GM23338 (cell line): ENCODE measurements around the gene GPC5. TPM values are rescaled to one million over a fixed set of nuclear protein-coding genes. Genes with fewer than 3 reads are reported as not detected.

Experiments used
- ATAC-seq: fragments of 200-7000 bp; cut with Tn5 transposase; 3 replicates; pipeline ENCODE4 v1.9.1; 2020
- DNase-seq: peaks from one replicate; pipeline ENCODE4 v3.0.0-alpha.2; 2015; ENCODE audit warnings: low spot score
- H2AFZ ChIP-seq: fragments of 200-600 bp; sonication (generic); 2 replicates; pipeline ENCODE4 v1.8.0; 2016; ENCODE audit warnings: antibody characterized with exemption, mild to moderate bottlenecking, moderate library complexity
- H3F3A ChIP-seq: fragments of 200-600 bp; sonication (generic); replicated peaks from 2 replicates; pipeline ENCODE4 v1.8.0; 2017; ENCODE audit warnings: antibody characterized with exemption, mixed run types, low read depth
- H3K27ac ChIP-seq: fragments of 200-600 bp; sonication (generic); 2 replicates; pipeline ENCODE4 v1.6.1; 2016; ENCODE audit warnings: low read depth
- H3K27me3 ChIP-seq: fragments of 200-600 bp; sonication (generic); 2 replicates; pipeline ENCODE4 v1.8.0; 2016; ENCODE audit warnings: mild to moderate bottlenecking, mixed run types, moderate library complexity; ENCODE audit not compliant: insufficient read depth
- H3K36me3 ChIP-seq: fragments of 200-600 bp; sonication (generic); 2 replicates; pipeline ENCODE4 v1.8.0; 2016; ENCODE audit warnings: mild to moderate bottlenecking; ENCODE audit not compliant: insufficient read depth
- H3K4me1 ChIP-seq: fragments of 200-600 bp; sonication (generic); 2 replicates; pipeline ENCODE4 v1.8.0; 2016; ENCODE audit warnings: mild to moderate bottlenecking, moderate library complexity; ENCODE audit not compliant: insufficient read depth
- H3K4me2 ChIP-seq: fragments of 200-600 bp; sonication (generic); 2 replicates; pipeline ENCODE4 v1.7.1; 2017; ENCODE audit warnings: mixed run types
- H3K4me3 ChIP-seq: fragments of 200-600 bp; sonication (generic); 2 replicates; pipeline ENCODE4 v1.6.1; 2016; ENCODE audit warnings: mixed run types
- H3K79me2 ChIP-seq: fragments of 200-600 bp; sonication (generic); replicated peaks from 2 replicates; pipeline ENCODE4 v1.8.0; 2017; ENCODE audit warnings: mild to moderate bottlenecking; ENCODE audit not compliant: insufficient read depth
- H3K9me2 ChIP-seq: fragments of 200-600 bp; sonication (generic); 2 replicates; pipeline ENCODE4 v1.8.0; 2017; ENCODE audit not compliant: insufficient read depth
- H4K20me1 ChIP-seq: fragments of 200-600 bp; sonication (generic); replicated peaks from 2 replicates; pipeline ENCODE4 v1.8.0; 2017; ENCODE audit warnings: mild to moderate bottlenecking; ENCODE audit not compliant: insufficient read depth
- H3K27ac Mint-ChIP-seq: 2 replicates; pipeline ENCODE4 v1.8.0; 2020; ENCODE audit warnings: inconsistent platforms, mild to moderate bottlenecking, moderate library complexity, mixed read lengths
- H3K27me3 Mint-ChIP-seq: 3 replicates; pipeline ENCODE4 v1.8.0; 2022; ENCODE audit warnings: low read depth, mild to moderate bottlenecking, moderate library complexity, mixed read lengths, inconsistent platforms; ENCODE audit not compliant: insufficient read depth, poor library complexity
- H3K36me3 Mint-ChIP-seq: 3 replicates; pipeline ENCODE4 v1.8.0; 2021; ENCODE audit warnings: low read depth, mild to moderate bottlenecking, inconsistent platforms, moderate library complexity, mixed read lengths
- H3K4me1 Mint-ChIP-seq: 3 replicates; pipeline ENCODE4 v1.8.0; 2020; ENCODE audit warnings: mild to moderate bottlenecking, inconsistent platforms, mixed read lengths
- H3K4me3 Mint-ChIP-seq: 3 replicates; pipeline ENCODE4 v1.8.0; 2021; ENCODE audit warnings: moderate library complexity, mild to moderate bottlenecking, inconsistent platforms, mixed read lengths
- H3K9me3 Mint-ChIP-seq: 3 replicates; pipeline ENCODE4 v1.8.0; 2020; ENCODE audit warnings: moderate library complexity, mild to moderate bottlenecking, inconsistent platforms, mixed read lengths
- EZH2 ChIP-seq: fragments of 200-600 bp; sonication (generic); IDR thresholded peaks from one replicate; pipeline ENCODE4 v1.8.0; 2017; ENCODE audit warnings: antibody characterized with exemption, mild to moderate bottlenecking, low read depth; ENCODE audit not compliant: unreplicated experiment
- EZH2phosphoT487 ChIP-seq: fragments of 200-600 bp; sonication (generic); IDR thresholded peaks from one replicate; pipeline ENCODE4 v1.8.1; 2018; ENCODE audit warnings: antibody characterized with exemption; ENCODE audit not compliant: unreplicated experiment
- JUNB ChIP-seq: IDR thresholded peaks from one replicate; pipeline ENCODE4 v1.6.1; 2016; ENCODE audit warnings: antibody characterized with exemption; ENCODE audit not compliant: unreplicated experiment
- NANOG ChIP-seq: IDR thresholded peaks from 2 replicates; pipeline ENCODE4 v1.6.1; 2016; ENCODE audit warnings: antibody characterized with exemption, borderline replicate concordance
- POLR2AphosphoS5 ChIP-seq: IDR thresholded peaks from 2 replicates; pipeline ENCODE4 v1.6.1; 2016; ENCODE audit warnings: antibody characterized with exemption, low read depth
- STAT1 ChIP-seq: IDR thresholded peaks from one replicate; pipeline ENCODE4 v1.6.1; 2016; ENCODE audit warnings: antibody characterized with exemption; ENCODE audit not compliant: unreplicated experiment
- ZNF114 ChIP-seq: fragments of 250-450 bp; sonication (Bioruptor Pico); IDR thresholded peaks from 2 replicates; pipeline ENCODE4 v1.5.0; 2020; ENCODE audit warnings: mild to moderate bottlenecking, moderate library complexity
- ZNF331 ChIP-seq: fragments of 250-450 bp; sonication (Bioruptor Pico); IDR thresholded peaks from 2 replicates; pipeline ENCODE4 v1.5.0; 2020; ENCODE audit warnings: low read depth, mild to moderate bottlenecking, moderate library complexity
- polyA plus RNA-seq: library from polyadenylated mRNA; unstranded; fragments of >200 nt; fragmentation: Nextera tagmentation; extraction: Ambion mirVana; gene quantifications from 2 replicates; pipeline ENCODE4 v1.2.1, GENCODE V29; 2016
- total RNA-seq: library from RNA; depleted of rRNA; stranded (reverse); fragments of >200 nt; shearing (Covaris generic); gene quantifications from 2 replicates; pipeline ENCODE4 v1.2.3, GENCODE V29; 2014
- TF ChIP-seq, protein P1 (sequence below): IDR thresholded peaks from one replicate; pipeline ENCODE4 v1.6.1; 2018; ENCODE audit warnings: antibody characterized with exemption; ENCODE audit not compliant: unreplicated experiment
- TF ChIP-seq, protein P2 (sequence below): IDR thresholded peaks from 2 replicates; pipeline ENCODE4 v1.6.1; 2016; ENCODE audit warnings: antibody characterized with exemption
- TF ChIP-seq, protein P3 (sequence below): fragments of 250-450 bp; sonication (Bioruptor Pico); IDR thresholded peaks from 2 replicates; pipeline ENCODE4 v1.5.0; 2020; ENCODE audit warnings: mild to moderate bottlenecking, moderate library complexity

GPC5 gene
- total and polyA plus RNA-seq, 2 experiments from 2014 or later = 0.95 to 1.1 TPM

DNA sequence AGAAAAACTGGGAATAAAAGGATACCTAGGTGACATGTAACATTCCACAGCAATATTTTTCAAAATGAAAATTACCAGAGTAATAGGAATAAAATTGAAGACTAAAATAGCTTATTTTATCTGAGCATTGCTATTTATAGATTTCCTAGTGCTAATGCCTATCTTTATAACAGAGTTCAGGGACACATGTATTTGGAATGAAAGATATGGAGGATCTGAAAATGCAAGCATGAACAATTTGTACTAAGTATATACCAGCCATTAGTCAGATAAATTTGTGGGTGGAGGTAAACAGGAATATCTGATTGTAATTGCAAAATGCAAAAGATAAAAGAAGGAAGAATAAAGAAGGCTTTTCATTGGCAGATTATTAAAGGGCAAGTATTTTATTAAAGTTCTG is 345.9 kb downstream of the GPC5 start (continued):
- TF ChIP-seq EZH2 (no peak), STAT1 (no peak), EZH2phosphoT487 (no peak), POLR2AphosphoS5 (no peak), ZNF114 (CRISPR knock-in tag) (no peak), JUNB (no peak), NANOG (no peak), ZNF331 (CRISPR knock-in tag) (no peak)
- TF ChIP-seq, protein P1, sequence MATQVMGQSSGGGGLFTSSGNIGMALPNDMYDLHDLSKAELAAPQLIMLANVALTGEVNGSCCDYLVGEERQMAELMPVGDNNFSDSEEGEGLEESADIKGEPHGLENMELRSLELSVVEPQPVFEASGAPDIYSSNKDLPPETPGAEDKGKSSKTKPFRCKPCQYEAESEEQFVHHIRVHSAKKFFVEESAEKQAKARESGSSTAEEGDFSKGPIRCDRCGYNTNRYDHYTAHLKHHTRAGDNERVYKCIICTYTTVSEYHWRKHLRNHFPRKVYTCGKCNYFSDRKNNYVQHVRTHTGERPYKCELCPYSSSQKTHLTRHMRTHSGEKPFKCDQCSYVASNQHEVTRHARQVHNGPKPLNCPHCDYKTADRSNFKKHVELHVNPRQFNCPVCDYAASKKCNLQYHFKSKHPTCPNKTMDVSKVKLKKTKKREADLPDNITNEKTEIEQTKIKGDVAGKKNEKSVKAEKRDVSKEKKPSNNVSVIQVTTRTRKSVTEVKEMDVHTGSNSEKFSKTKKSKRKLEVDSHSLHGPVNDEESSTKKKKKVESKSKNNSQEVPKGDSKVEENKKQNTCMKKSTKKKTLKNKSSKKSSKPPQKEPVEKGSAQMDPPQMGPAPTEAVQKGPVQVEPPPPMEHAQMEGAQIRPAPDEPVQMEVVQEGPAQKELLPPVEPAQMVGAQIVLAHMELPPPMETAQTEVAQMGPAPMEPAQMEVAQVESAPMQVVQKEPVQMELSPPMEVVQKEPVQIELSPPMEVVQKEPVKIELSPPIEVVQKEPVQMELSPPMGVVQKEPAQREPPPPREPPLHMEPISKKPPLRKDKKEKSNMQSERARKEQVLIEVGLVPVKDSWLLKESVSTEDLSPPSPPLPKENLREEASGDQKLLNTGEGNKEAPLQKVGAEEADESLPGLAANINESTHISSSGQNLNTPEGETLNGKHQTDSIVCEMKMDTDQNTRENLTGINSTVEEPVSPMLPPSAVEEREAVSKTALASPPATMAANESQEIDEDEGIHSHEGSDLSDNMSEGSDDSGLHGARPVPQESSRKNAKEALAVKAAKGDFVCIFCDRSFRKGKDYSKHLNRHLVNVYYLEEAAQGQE = no peak
- TF ChIP-seq, protein P2, sequence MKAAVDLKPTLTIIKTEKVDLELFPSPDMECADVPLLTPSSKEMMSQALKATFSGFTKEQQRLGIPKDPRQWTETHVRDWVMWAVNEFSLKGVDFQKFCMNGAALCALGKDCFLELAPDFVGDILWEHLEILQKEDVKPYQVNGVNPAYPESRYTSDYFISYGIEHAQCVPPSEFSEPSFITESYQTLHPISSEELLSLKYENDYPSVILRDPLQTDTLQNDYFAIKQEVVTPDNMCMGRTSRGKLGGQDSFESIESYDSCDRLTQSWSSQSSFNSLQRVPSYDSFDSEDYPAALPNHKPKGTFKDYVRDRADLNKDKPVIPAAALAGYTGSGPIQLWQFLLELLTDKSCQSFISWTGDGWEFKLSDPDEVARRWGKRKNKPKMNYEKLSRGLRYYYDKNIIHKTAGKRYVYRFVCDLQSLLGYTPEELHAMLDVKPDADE = no peak

DNA sequence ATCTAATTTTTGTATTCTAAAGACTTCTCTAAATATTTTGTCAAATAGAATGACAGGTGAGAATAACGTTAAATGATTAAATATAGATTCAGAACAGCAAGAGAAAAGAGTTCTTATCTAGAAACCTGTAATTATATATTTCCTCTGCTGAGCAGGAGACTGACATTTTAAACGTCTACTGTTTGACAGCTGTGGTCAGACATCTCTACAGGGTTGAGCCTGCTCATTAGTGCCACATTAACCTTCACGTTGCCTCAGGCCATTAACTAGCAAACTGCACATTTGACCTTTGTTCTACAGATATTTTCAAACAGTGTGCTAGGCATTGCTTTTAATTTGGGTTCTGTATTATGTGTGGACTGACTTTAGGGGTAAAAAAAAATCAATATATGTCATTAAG is 347.5 kb downstream of the GPC5 start:
- H4K20me1 ChIP-seq = no peaks in the 10 kb centered on the region
- no peak overlapping the region for H3K4me3 ChIP-seq
- Mint-ChIP-seq H3K27ac (no peak overlapping the region), H3K36me3 (no peaks in the 10 kb centered on the region), H3K4me3 (no peak overlapping the region), H3K9me3 (no peaks in the 10 kb centered on the region), H3K27me3 (no peaks in the 10 kb centered on the region), H3K4me1 (peaks cover 4% of the 10 kb centered on the region; the same call in 2 of the 3 replicates)
- H3K79me2 ChIP-seq = no peaks in the 10 kb centered on the region
- H3K27ac ChIP-seq = no peak overlapping the region
- no peaks in the 10 kb centered on the region for H3K4me1 ChIP-seq
- DNase-seq = no peak
- no peaks in the 10 kb centered on the region for H3K36me3 ChIP-seq
- no peaks in the 10 kb centered on the region for H3F3A ChIP-seq
- H3K27me3 ChIP-seq = no peaks in the 10 kb centered on the region
- H2AFZ ChIP-seq = no peak overlapping the region
- ATAC-seq = no peak
- H3K9me2 ChIP-seq = peaks cover 4% of the 10 kb centered on the region; the same call in 1 of the 2 replicates
- no peak overlapping the region for H3K4me2 ChIP-seq
- TF ChIP-seq EZH2phosphoT487 = no peak
- TF ChIP-seq POLR2AphosphoS5 = no peak
- TF ChIP-seq, protein P3, sequence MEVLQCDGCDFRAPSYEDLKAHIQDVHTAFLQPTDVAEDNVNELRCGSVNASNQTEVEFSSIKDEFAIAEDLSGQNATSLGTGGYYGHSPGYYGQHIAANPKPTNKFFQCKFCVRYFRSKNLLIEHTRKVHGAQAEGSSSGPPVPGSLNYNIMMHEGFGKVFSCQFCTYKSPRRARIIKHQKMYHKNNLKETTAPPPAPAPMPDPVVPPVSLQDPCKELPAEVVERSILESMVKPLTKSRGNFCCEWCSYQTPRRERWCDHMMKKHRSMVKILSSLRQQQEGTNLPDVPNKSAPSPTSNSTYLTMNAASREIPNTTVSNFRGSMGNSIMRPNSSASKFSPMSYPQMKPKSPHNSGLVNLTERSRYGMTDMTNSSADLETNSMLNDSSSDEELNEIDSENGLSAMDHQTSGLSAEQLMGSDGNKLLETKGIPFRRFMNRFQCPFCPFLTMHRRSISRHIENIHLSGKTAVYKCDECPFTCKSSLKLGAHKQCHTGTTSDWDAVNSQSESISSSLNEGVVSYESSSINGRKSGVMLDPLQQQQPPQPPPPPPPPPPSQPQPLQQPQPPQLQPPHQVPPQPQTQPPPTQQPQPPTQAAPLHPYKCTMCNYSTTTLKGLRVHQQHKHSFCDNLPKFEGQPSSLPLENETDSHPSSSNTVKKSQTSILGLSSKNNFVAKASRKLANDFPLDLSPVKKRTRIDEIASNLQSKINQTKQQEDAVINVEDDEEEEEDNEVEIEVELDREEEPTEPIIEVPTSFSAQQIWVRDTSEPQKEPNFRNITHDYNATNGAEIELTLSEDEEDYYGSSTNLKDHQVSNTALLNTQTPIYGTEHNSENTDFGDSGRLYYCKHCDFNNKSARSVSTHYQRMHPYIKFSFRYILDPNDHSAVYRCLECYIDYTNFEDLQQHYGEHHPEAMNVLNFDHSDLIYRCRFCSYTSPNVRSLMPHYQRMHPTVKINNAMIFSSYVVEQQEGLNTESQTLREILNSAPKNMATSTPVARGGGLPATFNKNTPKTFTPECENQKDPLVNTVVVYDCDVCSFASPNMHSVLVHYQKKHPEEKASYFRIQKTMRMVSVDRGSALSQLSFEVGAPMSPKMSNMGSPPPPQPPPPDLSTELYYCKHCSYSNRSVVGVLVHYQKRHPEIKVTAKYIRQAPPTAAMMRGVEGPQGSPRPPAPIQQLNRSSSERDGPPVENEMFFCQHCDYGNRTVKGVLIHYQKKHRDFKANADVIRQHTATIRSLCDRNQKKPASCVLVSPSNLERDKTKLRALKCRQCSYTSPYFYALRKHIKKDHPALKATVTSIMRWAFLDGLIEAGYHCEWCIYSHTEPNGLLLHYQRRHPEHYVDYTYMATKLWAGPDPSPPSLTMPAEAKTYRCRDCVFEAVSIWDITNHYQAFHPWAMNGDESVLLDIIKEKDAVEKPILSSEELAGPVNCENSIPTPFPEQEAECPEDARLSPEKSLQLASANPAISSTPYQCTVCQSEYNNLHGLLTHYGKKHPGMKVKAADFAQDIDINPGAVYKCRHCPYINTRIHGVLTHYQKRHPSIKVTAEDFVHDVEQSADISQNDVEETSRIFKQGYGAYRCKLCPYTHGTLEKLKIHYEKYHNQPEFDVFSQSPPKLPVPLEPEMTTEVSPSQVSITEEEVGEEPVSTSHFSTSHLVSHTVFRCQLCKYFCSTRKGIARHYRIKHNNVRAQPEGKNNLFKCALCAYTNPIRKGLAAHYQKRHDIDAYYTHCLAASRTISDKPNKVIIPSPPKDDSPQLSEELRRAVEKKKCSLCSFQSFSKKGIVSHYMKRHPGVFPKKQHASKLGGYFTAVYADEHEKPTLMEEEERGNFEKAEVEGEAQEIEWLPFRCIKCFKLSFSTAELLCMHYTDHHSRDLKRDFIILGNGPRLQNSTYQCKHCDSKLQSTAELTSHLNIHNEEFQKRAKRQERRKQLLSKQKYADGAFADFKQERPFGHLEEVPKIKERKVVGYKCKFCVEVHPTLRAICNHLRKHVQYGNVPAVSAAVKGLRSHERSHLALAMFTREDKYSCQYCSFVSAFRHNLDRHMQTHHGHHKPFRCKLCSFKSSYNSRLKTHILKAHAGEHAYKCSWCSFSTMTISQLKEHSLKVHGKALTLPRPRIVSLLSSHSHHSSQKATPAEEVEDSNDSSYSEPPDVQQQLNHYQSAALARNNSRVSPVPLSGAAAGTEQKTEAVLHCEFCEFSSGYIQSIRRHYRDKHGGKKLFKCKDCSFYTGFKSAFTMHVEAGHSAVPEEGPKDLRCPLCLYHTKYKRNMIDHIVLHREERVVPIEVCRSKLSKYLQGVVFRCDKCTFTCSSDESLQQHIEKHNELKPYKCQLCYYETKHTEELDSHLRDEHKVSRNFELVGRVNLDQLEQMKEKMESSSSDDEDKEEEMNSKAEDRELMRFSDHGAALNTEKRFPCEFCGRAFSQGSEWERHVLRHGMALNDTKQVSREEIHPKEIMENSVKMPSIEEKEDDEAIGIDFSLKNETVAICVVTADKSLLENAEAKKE (CRISPR knock-in tag) = no peak
- TF ChIP-seq, protein P2 = no peak
